ENCODE data around the gene ADAM22. TPM values are rescaled to one million over a fixed set of nuclear protein-coding genes. Genes with fewer than 3 reads are reported as not detected.

The ADAM22 gene
- total and polyA plus RNA-seq, 2 of the 4 experiments (the other 2 are of a cell fraction): 0.03 to 0.18 TPM

- no peak overlapping the region for H2BK120ac ChIP-seq (ENCODE audit: low read depth, low read length)
- H3K4me2 ChIP-seq (ENCODE audit: low read depth, low read length): no peak overlapping the region
- H2BK15ac ChIP-seq (ENCODE audit: low read depth, low read length): no peak overlapping the region
- H2AFZ ChIP-seq (replicated peaks; ENCODE audit: low read length, poor library complexity): no peak overlapping the region
- H3K27me3 ChIP-seq (ENCODE audit: control insufficient read depth, insufficient read depth, low read length): no peaks in the 10 kb centered on the region
- no peak overlapping the region for H3K4ac ChIP-seq (ENCODE audit: low read depth, low read length)
- H3K56ac ChIP-seq (ENCODE audit: extremely low read depth, insufficient read depth, low read length): no peak overlapping the region
- dilution Hi-C loops (cut with HindIII; ENCODE audit: low sequenced_read_pairs, unreplicated experiment) (no loop called here), intact Hi-C loops (cut with micrococcal nuclease) (loop anchor here (2.0 kb wide), 1 partner anchor 1875 kb away; no protein-coding TSS in a partner anchor), in situ Hi-C loops (cut with MboI; ENCODE audit: low sequenced_read_pairs) (no loop called here)
- no peak overlapping the region for H3K9ac ChIP-seq (ENCODE audit: low read depth, low read length)
- ATAC-seq (ENCODE audit: low read depth): peak; percentile 77
- H3K9me1 ChIP-seq (ENCODE audit: insufficient read depth, low read length): no peaks in the 10 kb centered on the region
- H2BK5ac ChIP-seq (ENCODE audit: low read depth, low read length, poor library complexity, severe bottlenecking): no peak overlapping the region
- H3K14ac ChIP-seq (replicated peaks; ENCODE audit: low read depth, low read length): no peak overlapping the region
- H3K4me1 ChIP-seq (ENCODE audit: control insufficient read depth, insufficient read depth, low read length): no peaks in the 10 kb centered on the region
- peak overlapping the region; percentile 55 for H2AK9ac ChIP-seq (replicated peaks; ENCODE audit: low read depth, low read length, poor library complexity)
- TF ChIP-seq, protein P1, sequence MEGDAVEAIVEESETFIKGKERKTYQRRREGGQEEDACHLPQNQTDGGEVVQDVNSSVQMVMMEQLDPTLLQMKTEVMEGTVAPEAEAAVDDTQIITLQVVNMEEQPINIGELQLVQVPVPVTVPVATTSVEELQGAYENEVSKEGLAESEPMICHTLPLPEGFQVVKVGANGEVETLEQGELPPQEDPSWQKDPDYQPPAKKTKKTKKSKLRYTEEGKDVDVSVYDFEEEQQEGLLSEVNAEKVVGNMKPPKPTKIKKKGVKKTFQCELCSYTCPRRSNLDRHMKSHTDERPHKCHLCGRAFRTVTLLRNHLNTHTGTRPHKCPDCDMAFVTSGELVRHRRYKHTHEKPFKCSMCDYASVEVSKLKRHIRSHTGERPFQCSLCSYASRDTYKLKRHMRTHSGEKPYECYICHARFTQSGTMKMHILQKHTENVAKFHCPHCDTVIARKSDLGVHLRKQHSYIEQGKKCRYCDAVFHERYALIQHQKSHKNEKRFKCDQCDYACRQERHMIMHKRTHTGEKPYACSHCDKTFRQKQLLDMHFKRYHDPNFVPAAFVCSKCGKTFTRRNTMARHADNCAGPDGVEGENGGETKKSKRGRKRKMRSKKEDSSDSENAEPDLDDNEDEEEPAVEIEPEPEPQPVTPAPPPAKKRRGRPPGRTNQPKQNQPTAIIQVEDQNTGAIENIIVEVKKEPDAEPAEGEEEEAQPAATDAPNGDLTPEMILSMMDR (conservative IDR thresholded peaks at IDR 0.05; ENCODE audit: low read depth, low read length): peak; percentile 71
- TF ChIP-seq BHLHE40 (IDR thresholded peaks at IDR 0.05; ENCODE audit: low read depth, low read length) (no peak), RFX5 (IDR thresholded peaks at IDR 0.05; ENCODE audit: low read depth, low read length) (no peak), RAD21 (IDR thresholded peaks at IDR 0.05; ENCODE audit: low read length) (peak; percentile 67), SMC3 (IDR thresholded peaks at IDR 0.05; ENCODE audit: low read depth, low read length) (peak; percentile 49; the same call in 1 of the 2 replicates)
- H3K36me3 ChIP-seq (ENCODE audit: control insufficient read depth, insufficient read depth, low read length): no peaks in the 10 kb centered on the region
- H4K8ac ChIP-seq (ENCODE audit: low read depth in 2 of 2, low read length in 2 of 2): no peak overlapping the region
- BruUV-seq (replicated peaks): no TSS peak
- H2AK5ac ChIP-seq (ENCODE audit: low read depth, low read length): no peak overlapping the region
- H4K91ac ChIP-seq (ENCODE audit: insufficient read depth, low read depth, low read length): no peak overlapping the region
- no peaks in the 10 kb centered on the region for H4K20me1 ChIP-seq (ENCODE audit: insufficient read depth, low read length)
- POLR2A ChIA-PET (ENCODE audit: unreplicated experiment): no interaction called here
- H3K27ac ChIP-seq (ENCODE audit: insufficient read depth, low read length): no peak overlapping the region
- CTCF ChIA-PET: interaction anchor here (0.7 kb wide), 1 partner anchor 11 kb away, joined by 5 read pairs; no protein-coding TSS in a partner anchor
- no peak overlapping the region for H4K5ac ChIP-seq (ENCODE audit: low read depth, low read length)
- H3K79me1 ChIP-seq (ENCODE audit: low read depth in 1 of 2, low read length in 2 of 2): no peaks in the 10 kb centered on the region
- WGBS, 2 experiments (ENCODE audit: extremely low coverage in 2 of 2, insufficient read length in 1 of 2): no CpG with 5 or more reads among the region's 2 CpGs
- DNase-seq: peak; percentile 44
- H3K4me3 ChIP-seq (ENCODE audit: insufficient read depth, low read depth, low read length): no peak overlapping the region
- no peak overlapping the region for H3K23ac ChIP-seq (ENCODE audit: low read depth, low read length)
- H3K18ac ChIP-seq (ENCODE audit: low read depth, low read length): no peak overlapping the region
- no peak overlapping the region for H2BK20ac ChIP-seq (ENCODE audit: low read depth, low read length)
- H3K9me3 ChIP-seq (ENCODE audit: control insufficient read depth, insufficient read depth, low read length): no peaks in the 10 kb centered on the region
Observed at GRCh38 chr7:88243345-88243909, 309.4 kb downstream of the ADAM22 start.

Measured in IMR-90 (cell line).